ENCODE data around the gene ZBTB8A.

Gene ZBTB8A

DNA sequence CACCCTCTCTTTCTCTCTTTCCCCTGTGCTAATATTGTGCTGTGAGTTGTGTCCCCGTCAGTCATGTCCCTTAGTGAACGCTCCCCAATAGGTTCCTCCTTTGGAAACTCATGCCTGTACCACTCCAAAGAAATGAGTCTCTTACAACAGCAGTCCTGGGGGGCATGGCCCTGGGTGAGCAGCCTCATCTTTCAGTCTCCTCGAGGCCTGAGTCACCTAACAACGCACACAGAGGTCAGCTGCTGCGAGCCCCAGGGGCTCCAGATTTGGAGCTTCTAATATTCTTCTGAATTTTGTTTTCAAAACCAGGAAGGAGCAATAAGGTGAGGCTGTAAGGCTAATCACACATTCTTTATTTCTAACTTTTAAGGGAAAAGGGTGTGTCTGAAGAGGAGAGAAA lies 30.5 kb upstream of the ZBTB8A start:
- ChIA-PET POLR2A (interaction anchor here (1.0 kb wide), 1 partner anchor 60 kb away, joined by 3 read pairs; no protein-coding TSS in a partner anchor), CTCF (interaction anchor here (1.0 kb wide), 1 partner anchor 12 kb away, joined by 3 read pairs; no protein-coding TSS in a partner anchor)
- DNase-seq (ENCODE audit: extremely low spot score), result no peak
- TF ChIP-seq CTBP1 (IDR thresholded peaks at IDR 0.05; ENCODE audit: borderline replicate concordance) (no peak), TARDBP (IDR thresholded peaks at IDR 0.05) (no peak), HDGF (IDR thresholded peaks at IDR 0.05; ENCODE audit: borderline replicate concordance) (no peak), NFRKB (IDR thresholded peaks at IDR 0.05) (no peak), SUZ12 (IDR thresholded peaks at IDR 0.05) (no peak), LEF1 (IDR thresholded peaks at IDR 0.05; ENCODE audit: borderline replicate concordance) (no peak), SP1 (IDR thresholded peaks at IDR 0.05) (no peak), L3MBTL2 (conservative IDR thresholded peaks at IDR 0.05) (no peak), FOXM1 (IDR thresholded peaks at IDR 0.05; ENCODE audit: borderline replicate concordance) (no peak), ARNT (IDR thresholded peaks at IDR 0.05) (no peak), ZNF384 (IDR thresholded peaks at IDR 0.05) (no peak), FOXK2 (IDR thresholded peaks at IDR 0.05) (no peak)
- TF ChIP-seq, protein P1, sequence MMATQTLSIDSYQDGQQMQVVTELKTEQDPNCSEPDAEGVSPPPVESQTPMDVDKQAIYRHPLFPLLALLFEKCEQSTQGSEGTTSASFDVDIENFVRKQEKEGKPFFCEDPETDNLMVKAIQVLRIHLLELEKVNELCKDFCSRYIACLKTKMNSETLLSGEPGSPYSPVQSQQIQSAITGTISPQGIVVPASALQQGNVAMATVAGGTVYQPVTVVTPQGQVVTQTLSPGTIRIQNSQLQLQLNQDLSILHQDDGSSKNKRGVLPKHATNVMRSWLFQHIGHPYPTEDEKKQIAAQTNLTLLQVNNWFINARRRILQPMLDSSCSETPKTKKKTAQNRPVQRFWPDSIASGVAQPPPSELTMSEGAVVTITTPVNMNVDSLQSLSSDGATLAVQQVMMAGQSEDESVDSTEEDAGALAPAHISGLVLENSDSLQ (IDR thresholded peaks at IDR 0.05), result no peak

DNA sequence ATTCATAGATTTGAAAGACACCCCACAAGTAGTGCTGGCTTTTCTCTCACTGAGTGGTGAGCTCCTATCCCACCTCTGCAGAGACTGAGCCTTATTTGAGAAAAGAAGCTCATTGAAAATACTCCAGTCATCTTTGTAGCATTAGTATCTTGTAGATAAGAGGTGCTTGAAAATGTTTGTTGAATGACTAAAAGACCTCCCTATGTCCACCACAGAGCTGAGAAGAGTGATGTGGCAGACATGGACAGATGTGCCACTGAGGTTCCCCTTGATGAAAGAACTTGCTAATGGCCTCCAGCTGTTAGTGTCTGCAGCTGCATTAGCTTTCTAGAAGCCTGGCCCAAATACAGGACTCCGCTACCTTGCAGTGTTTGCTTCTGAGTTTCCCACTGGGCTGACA lies 29.3 kb upstream of the ZBTB8A start:
- no peak for TF ChIP-seq L3MBTL2 (conservative IDR thresholded peaks at IDR 0.05)
- TF ChIP-seq LEF1 (IDR thresholded peaks at IDR 0.05; ENCODE audit: borderline replicate concordance), result no peak
- no peak for TF ChIP-seq HDGF (IDR thresholded peaks at IDR 0.05; ENCODE audit: borderline replicate concordance)
- TF ChIP-seq NFRKB (IDR thresholded peaks at IDR 0.05), result no peak
- TF ChIP-seq SUZ12 (IDR thresholded peaks at IDR 0.05), result no peak
- no peak for TF ChIP-seq FOXA1 (IDR thresholded peaks at IDR 0.05)
- TF ChIP-seq, protein P1 (IDR thresholded peaks at IDR 0.05), result no peak
- no peak for TF ChIP-seq ARNT (IDR thresholded peaks at IDR 0.05)
- TF ChIP-seq SP1 (IDR thresholded peaks at IDR 0.05), result no peak
- no peak for DNase-seq (ENCODE audit: extremely low spot score)
- ChIA-PET CTCF (interaction anchor here (0.7 to 1.1 kb wide), 2 partner anchors 10 to 202 kb away, joined by 3 to 4 read pairs; no protein-coding TSS in a partner anchor), POLR2A (no interaction called here)

DNA sequence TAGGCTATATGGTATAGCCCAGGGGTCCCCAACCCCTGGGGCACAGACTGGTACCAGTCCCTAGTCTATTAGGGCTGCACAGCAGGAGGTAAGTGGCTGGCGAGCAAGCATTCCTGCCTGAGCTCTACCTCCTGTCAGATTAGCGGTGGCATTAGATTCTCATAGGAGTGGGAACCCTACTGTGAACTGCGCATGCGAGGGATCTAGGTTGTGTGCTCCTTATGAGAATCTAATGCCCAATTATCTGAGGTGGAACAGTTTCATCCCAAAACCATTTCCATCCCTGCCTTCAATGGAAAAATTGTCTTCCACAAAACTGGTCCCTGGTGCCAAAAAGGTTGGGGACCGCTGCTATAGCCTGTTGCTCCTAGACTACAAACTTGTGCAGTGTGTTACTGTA lies 22.8 kb upstream of the ZBTB8A start:
- ChIA-PET CTCF (no interaction called here), POLR2A (no interaction called here)
- TF ChIP-seq TARDBP (IDR thresholded peaks at IDR 0.05) (no peak), BHLHE40 (IDR thresholded peaks at IDR 0.05; ENCODE audit: borderline replicate concordance) (no peak), ZNF384 (IDR thresholded peaks at IDR 0.05) (no peak), FOXK2 (IDR thresholded peaks at IDR 0.05) (no peak), ELF4 (IDR thresholded peaks at IDR 0.05) (no peak), FOXM1 (IDR thresholded peaks at IDR 0.05; ENCODE audit: borderline replicate concordance) (no peak), NFRKB (IDR thresholded peaks at IDR 0.05) (no peak), ARNT (IDR thresholded peaks at IDR 0.05) (no peak), SUZ12 (IDR thresholded peaks at IDR 0.05) (no peak)
- TF ChIP-seq, protein P1 (IDR thresholded peaks at IDR 0.05), result no peak
- DNase-seq (ENCODE audit: extremely low spot score), result no peak

DNA sequence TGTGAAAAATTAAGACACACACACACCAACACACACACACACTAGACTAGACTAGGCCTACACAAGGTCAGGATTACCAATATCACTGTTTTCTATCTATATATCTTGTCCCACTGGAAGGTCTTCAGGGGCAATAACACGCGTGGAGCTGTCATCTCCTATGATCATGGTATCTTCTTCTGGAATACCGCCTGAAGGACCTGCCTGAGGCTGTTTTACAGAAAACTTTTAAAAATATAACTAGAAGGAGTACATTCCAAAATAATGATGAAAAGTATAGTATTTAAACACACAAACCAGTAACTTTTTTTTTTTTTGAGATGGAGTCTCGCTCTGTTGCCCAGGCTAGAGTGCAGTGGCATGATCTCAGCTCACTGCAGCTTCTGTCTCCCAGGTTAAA lies 20.3 kb upstream of the ZBTB8A start:
- no peak for TF ChIP-seq L3MBTL2 (conservative IDR thresholded peaks at IDR 0.05)
- TF ChIP-seq TARDBP (IDR thresholded peaks at IDR 0.05), result no peak
- no peak for TF ChIP-seq CTBP1 (IDR thresholded peaks at IDR 0.05; ENCODE audit: borderline replicate concordance)
- TF ChIP-seq FOXK2 (IDR thresholded peaks at IDR 0.05), result no peak
- TF ChIP-seq FOXA1 (IDR thresholded peaks at IDR 0.05), result no peak
- TF ChIP-seq ZNF384 (IDR thresholded peaks at IDR 0.05), result no peak
- no peak for TF ChIP-seq SP1 (IDR thresholded peaks at IDR 0.05)
- no peak for TF ChIP-seq HDGF (IDR thresholded peaks at IDR 0.05; ENCODE audit: borderline replicate concordance)
- TF ChIP-seq NFRKB (IDR thresholded peaks at IDR 0.05), result no peak
- no peak for TF ChIP-seq FOXM1 (IDR thresholded peaks at IDR 0.05; ENCODE audit: borderline replicate concordance)
- no peak for TF ChIP-seq SUZ12 (IDR thresholded peaks at IDR 0.05)
- TF ChIP-seq ARNT (IDR thresholded peaks at IDR 0.05), result no peak
- TF ChIP-seq BHLHE40 (IDR thresholded peaks at IDR 0.05; ENCODE audit: borderline replicate concordance), result no peak
- TF ChIP-seq LEF1 (IDR thresholded peaks at IDR 0.05; ENCODE audit: borderline replicate concordance), result no peak
- no peak for TF ChIP-seq ELF4 (IDR thresholded peaks at IDR 0.05)
- TF ChIP-seq, protein P1 (IDR thresholded peaks at IDR 0.05), result no peak
- DNase-seq (ENCODE audit: extremely low spot score), result no peak
- CTCF ChIA-PET, result interaction anchor here (0.8 to 2.0 kb wide), 2 partner anchors 17 to 70 kb away, joined by 3 to 9 read pairs; no protein-coding TSS in a partner anchor
- POLR2A ChIA-PET, result no interaction called here

DNA sequence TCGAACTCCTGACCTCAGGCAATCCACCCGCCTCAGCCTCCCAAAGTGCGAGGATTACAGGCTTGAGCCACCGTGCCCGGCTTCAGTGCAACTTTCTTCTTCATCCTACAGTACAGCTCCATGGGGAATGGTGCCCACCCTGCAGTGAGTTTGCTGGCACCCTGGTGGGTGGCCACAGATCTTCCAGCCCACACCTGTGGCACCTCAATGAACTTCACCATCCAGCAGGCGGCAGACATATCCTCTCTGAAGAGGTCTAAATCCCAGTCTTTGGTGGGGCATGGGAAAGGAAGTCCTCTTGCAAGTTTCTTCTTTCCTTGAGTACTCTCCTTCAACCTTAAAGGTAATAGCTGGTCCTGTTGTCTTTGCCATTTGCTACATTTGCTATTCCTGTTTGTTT lies 18.1 kb upstream of the ZBTB8A start:
- CTCF ChIA-PET, result interaction anchor here (0.6 to 2.0 kb wide), 12 partner anchors 11 to 403 kb away, joined by 3 to 9 read pairs (median 4); partner anchors contain the start of gene RBBP4
- TF ChIP-seq FOXK2 (IDR thresholded peaks at IDR 0.05), result no peak
- TF ChIP-seq SUZ12 (IDR thresholded peaks at IDR 0.05), result no peak
- no peak for TF ChIP-seq NFRKB (IDR thresholded peaks at IDR 0.05)
- no peak for TF ChIP-seq LEF1 (IDR thresholded peaks at IDR 0.05; ENCODE audit: borderline replicate concordance)
- TF ChIP-seq FOXA1 (IDR thresholded peaks at IDR 0.05), result no peak
- no peak for TF ChIP-seq ARNT (IDR thresholded peaks at IDR 0.05)
- TF ChIP-seq ELF4 (IDR thresholded peaks at IDR 0.05), result no peak
- no peak for TF ChIP-seq BHLHE40 (IDR thresholded peaks at IDR 0.05; ENCODE audit: borderline replicate concordance)
- no peak for TF ChIP-seq TARDBP (IDR thresholded peaks at IDR 0.05)
- no peak for TF ChIP-seq FOXM1 (IDR thresholded peaks at IDR 0.05; ENCODE audit: borderline replicate concordance)
- TF ChIP-seq CTBP1 (IDR thresholded peaks at IDR 0.05; ENCODE audit: borderline replicate concordance), result no peak
- TF ChIP-seq, protein P1 (IDR thresholded peaks at IDR 0.05), result no peak
- TF ChIP-seq HDGF (IDR thresholded peaks at IDR 0.05; ENCODE audit: borderline replicate concordance), result no peak
- no peak for TF ChIP-seq ZNF384 (IDR thresholded peaks at IDR 0.05)
- TF ChIP-seq L3MBTL2 (conservative IDR thresholded peaks at IDR 0.05), result no peak
- TF ChIP-seq SP1 (IDR thresholded peaks at IDR 0.05), result no peak
- POLR2A ChIA-PET, result interaction anchor here (0.6 to 2.4 kb wide), 5 partner anchors 17 to 252 kb away, joined by 3 to 12 read pairs (median 8); partner anchors contain the start of genes RBBP4 and ZBTB8OS
- DNase-seq (ENCODE audit: extremely low spot score), result peak; percentile 41
